ENCODE data around the gene MYO5A. TPM values are rescaled to one million over a fixed set of nuclear protein-coding genes. Genes with fewer than 3 reads are reported as not detected.

The MYO5A gene
- total RNA-seq, 1 experiment from 2014 or later, result 17.6 TPM

DNA sequence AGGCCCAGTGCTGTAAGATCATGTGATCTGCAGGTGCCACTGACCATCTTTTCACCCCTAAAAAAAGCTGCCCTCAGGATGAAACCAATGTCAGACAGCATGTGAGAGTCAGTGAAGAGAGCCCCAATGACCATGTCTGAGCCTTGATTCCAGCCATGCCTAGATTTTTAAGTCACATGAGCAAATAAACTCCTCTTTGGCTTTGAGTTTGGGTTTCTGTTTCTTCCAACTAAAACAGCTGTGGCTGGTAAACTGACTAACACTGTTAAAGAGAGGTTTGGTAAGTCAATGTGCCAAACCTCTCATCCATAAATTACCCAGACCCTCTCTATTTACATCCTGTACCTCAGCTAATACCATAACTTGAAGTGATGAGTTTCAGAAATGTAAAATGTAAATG, 8.3 kb downstream of the MYO5A start:
- RAD21 ChIA-PET (ENCODE audit: low non-redundant PET in 1 of 2, low total read pairs in 2 of 2, uncharacterized antibody in 2 of 2, unreplicated experiment in 2 of 2), result no interaction called here
- no peaks in the 10 kb centered on the region for H3K36me3 ChIP-seq (ENCODE audit: control insufficient read depth in 1 of 2, insufficient read depth in 2 of 2, low read length in 2 of 2)
- DNase-seq (ENCODE audit: low read depth, low spot score) (no peak), ATAC-seq (no peak)
- no peak overlapping the region for H3K4me2 ChIP-seq (ENCODE audit: low read length)
- no peak overlapping the region for H3K9ac ChIP-seq (ENCODE audit: low read length)
- no peaks in the 10 kb centered on the region for H4K20me1 ChIP-seq (ENCODE audit: insufficient read depth)
- no peak overlapping the region for H3K4me3 ChIP-seq (replicated peaks in 1 of 2; ENCODE audit: low read depth in 1 of 2, low read length in 2 of 2)
- no TSS peak for BruUV-seq (replicated peaks)
- POLR2A ChIA-PET, result no interaction called here
- no peaks in the 10 kb centered on the region for H3K4me1 ChIP-seq (ENCODE audit: control insufficient read depth in 1 of 2, insufficient read depth in 2 of 2, low read length in 2 of 2)
- no peaks in the 10 kb centered on the region for H3K27me3 ChIP-seq (ENCODE audit: insufficient read depth, low read length)
- H3K79me2 ChIP-seq (ENCODE audit: insufficient read depth, low read length), result peaks cover 12% of the 10 kb centered on the region
- no peak for TF ChIP-seq POLR2A (IDR thresholded peaks at IDR 0.05; ENCODE audit: borderline replicate concordance, extremely low read depth, insufficient read depth, insufficient read length)
- no peak for TF ChIP-seq RAD21 (IDR thresholded peaks at IDR 0.05; ENCODE audit: low read depth)
- TF ChIP-seq CEBPB (IDR thresholded peaks at IDR 0.05; ENCODE audit: low read depth), result no peak
- intact Hi-C loops (cut with micrococcal nuclease), result no loop called here
- CTCF ChIA-PET, result no interaction called here
- no peak overlapping the region for H2AFZ ChIP-seq (ENCODE audit: low read depth, low read length, poor library complexity, severe bottlenecking)
- no peaks in the 10 kb centered on the region for H3K9me3 ChIP-seq (ENCODE audit: control insufficient read depth in 1 of 2, insufficient read depth in 1 of 2, low read depth in 1 of 2, low read length in 2 of 2)
- no peaks in the 10 kb centered on the region for H3K9me2 ChIP-seq (ENCODE audit: insufficient read depth)
- no peak overlapping the region for H3K27ac ChIP-seq (ENCODE audit: low read depth, low read length)

DNA sequence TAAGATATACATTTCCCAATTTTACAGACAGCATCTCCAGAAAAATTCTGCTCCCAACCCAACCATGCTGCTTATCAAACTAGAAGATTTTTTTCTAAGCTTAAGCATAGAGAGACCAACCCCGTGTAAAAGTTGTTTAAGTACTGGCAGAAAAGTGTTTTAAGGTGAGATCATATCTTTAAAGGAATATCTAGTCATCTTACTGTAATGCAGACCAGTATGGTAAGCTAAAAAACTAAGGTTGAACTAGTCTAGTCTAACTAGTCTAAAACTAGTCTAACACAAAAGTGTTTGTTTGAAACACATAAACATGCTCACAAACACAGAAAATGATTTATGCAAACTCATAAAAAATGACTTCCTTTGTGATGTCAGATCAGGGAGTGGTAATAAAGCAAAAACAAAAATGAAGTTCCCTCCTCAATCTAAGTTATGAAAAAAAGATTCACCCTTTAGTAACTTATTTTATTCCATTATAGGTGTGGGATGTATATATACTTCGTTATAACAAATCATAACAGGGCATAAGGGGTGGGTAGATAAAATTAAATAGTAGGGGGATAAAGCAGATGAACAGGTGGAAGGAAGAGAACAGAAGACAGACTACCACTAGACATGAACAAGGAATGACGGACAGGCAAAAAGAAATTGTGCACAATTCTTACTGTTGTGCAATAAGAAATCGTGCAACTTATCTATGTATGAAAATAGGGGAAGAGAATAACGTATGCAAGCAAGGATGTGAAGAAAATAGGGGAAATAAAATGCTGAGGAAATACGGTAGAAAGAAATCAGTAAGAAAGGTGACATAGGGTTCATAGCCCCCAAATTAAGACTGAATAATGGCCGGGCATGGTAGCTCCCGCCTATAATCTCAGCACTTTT, 10.0 kb downstream of the MYO5A start:
- Histone ChIP-seq H3K27ac (ENCODE audit: low read depth, low read length) (no peak overlapping the region), H3K79me2 (ENCODE audit: insufficient read depth, low read length) (peaks cover 12% of the 10 kb centered on the region), H3K9ac (ENCODE audit: low read length) (no peak overlapping the region), H4K20me1 (ENCODE audit: insufficient read depth) (no peaks in the 10 kb centered on the region), H3K36me3 (ENCODE audit: control insufficient read depth in 1 of 2, insufficient read depth in 2 of 2, low read length in 2 of 2) (no peaks in the 10 kb centered on the region), H3K27me3 (ENCODE audit: insufficient read depth, low read length) (no peaks in the 10 kb centered on the region), H3K9me3 (ENCODE audit: control insufficient read depth in 1 of 2, insufficient read depth in 1 of 2, low read depth in 1 of 2, low read length in 2 of 2) (no peaks in the 10 kb centered on the region), H3K4me1 (ENCODE audit: control insufficient read depth in 1 of 2, insufficient read depth in 2 of 2, low read length in 2 of 2) (no peaks in the 10 kb centered on the region), H2AFZ (ENCODE audit: low read depth, low read length, poor library complexity, severe bottlenecking) (no peak overlapping the region), H3K9me2 (ENCODE audit: insufficient read depth) (no peaks in the 10 kb centered on the region), H3K4me3 (replicated peaks in 1 of 2; ENCODE audit: low read depth in 1 of 2, low read length in 2 of 2) (no peak overlapping the region), H3K4me2 (ENCODE audit: low read length) (no peak overlapping the region)
- no TSS peak for BruUV-seq (replicated peaks)
- ATAC-seq (no peak), DNase-seq (ENCODE audit: low read depth, low spot score) (no peak)
- intact Hi-C loops (cut with micrococcal nuclease), result no loop called here
- CTCF ChIA-PET, result no interaction called here
- RAD21 ChIA-PET (ENCODE audit: low non-redundant PET in 1 of 2, low total read pairs in 2 of 2, uncharacterized antibody in 2 of 2, unreplicated experiment in 2 of 2), result no interaction called here
- POLR2A ChIA-PET, result no interaction called here
- TF ChIP-seq REST (IDR thresholded peaks at IDR 0.05; ENCODE audit: low read depth), result no peak
- TF ChIP-seq, protein P1, sequence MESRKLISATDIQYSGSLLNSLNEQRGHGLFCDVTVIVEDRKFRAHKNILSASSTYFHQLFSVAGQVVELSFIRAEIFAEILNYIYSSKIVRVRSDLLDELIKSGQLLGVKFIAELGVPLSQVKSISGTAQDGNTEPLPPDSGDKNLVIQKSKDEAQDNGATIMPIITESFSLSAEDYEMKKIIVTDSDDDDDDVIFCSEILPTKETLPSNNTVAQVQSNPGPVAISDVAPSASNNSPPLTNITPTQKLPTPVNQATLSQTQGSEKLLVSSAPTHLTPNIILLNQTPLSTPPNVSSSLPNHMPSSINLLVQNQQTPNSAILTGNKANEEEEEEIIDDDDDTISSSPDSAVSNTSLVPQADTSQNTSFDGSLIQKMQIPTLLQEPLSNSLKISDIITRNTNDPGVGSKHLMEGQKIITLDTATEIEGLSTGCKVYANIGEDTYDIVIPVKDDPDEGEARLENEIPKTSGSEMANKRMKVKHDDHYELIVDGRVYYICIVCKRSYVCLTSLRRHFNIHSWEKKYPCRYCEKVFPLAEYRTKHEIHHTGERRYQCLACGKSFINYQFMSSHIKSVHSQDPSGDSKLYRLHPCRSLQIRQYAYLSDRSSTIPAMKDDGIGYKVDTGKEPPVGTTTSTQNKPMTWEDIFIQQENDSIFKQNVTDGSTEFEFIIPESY (IDR thresholded peaks at IDR 0.05; ENCODE audit: extremely low read depth, insufficient replicate concordance, low read length), result no peak
- TF ChIP-seq ELF1 (IDR thresholded peaks at IDR 0.05; ENCODE audit: borderline replicate concordance, low read depth), result no peak
- TF ChIP-seq EZH2phosphoT487 (IDR thresholded peaks at IDR 0.05; ENCODE audit: borderline replicate concordance), result no peak
- TF ChIP-seq POLR2AphosphoS5 (IDR thresholded peaks at IDR 0.05; ENCODE audit: low read depth, low read length), result no peak
- no peak for TF ChIP-seq SRF (IDR thresholded peaks at IDR 0.05; ENCODE audit: low read depth)
- no peak for TF ChIP-seq SP1 (IDR thresholded peaks at IDR 0.05; ENCODE audit: low read depth)
- TF ChIP-seq SIN3A (IDR thresholded peaks at IDR 0.05; ENCODE audit: low read depth), result no peak
- TF ChIP-seq EGR1 (IDR thresholded peaks at IDR 0.05; ENCODE audit: low read depth), result no peak
- no peak for TF ChIP-seq JUND (IDR thresholded peaks at IDR 0.05)
- no peak for TF ChIP-seq FOSL1 (IDR thresholded peaks at IDR 0.05; ENCODE audit: low read depth)
- TF ChIP-seq, protein P2, sequence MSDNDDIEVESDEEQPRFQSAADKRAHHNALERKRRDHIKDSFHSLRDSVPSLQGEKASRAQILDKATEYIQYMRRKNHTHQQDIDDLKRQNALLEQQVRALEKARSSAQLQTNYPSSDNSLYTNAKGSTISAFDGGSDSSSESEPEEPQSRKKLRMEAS (IDR thresholded peaks at IDR 0.05), result no peak
- TF ChIP-seq ZNF274 (IDR thresholded peaks at IDR 0.05; ENCODE audit: low read depth, low read length), result no peak
- TF ChIP-seq EZH2 (IDR thresholded peaks at IDR 0.05), result no peak

Data from HCT116 (cell line).